Heart right ventricle (tissue), 16 donors: ENCODE measurements around the gene MLH3. TPM values are rescaled to one million over a fixed set of nuclear protein-coding genes. Genes with fewer than 3 reads are reported as not detected.

Experiments used
- ATAC-seq, 8 donors: fragments of 200-7000 bp; cut with Tn5 transposase; one replicate each; pipeline ENCODE4 v1.9.1; 2020; ENCODE audit warnings: mild to moderate bottlenecking in 8 of 8, moderate library complexity in 8 of 8, moderate number of reproducible peaks in 1 of 8
- DNase-seq, 2 donors: peaks; one replicate each; pipeline ENCODE4 v3.0.0-alpha.2; 2020
- H3K27ac ChIP-seq, 10 donors: fragments of 200-600 bp; sonication (generic) in 2 of 10; one replicate each; pipeline versions ENCODE4 v1.5.0 to v1.8.0; 2020 to 2022; ENCODE audit warnings: mild to moderate bottlenecking in 3 of 10
- H3K27me3 ChIP-seq, 7 donors: fragments of 200-600 bp; one replicate each; pipeline ENCODE4 v1.8.0; 2021 to 2022; ENCODE audit warnings: mild to moderate bottlenecking in 2 of 7
- H3K36me3 ChIP-seq, 9 donors: fragments of 200-600 bp; sonication (generic) in 1 of 9; one replicate each; pipeline versions ENCODE4 v1.5.0 to v1.8.0; 2020 to 2022; ENCODE audit warnings: mild to moderate bottlenecking in 2 of 9
- H3K4me1 ChIP-seq, 9 donors: fragments of 200-600 bp; sonication (generic) in 1 of 9; one replicate each; pipeline versions ENCODE4 v1.5.0 to v1.8.0; 2020 to 2022; ENCODE audit warnings: mild to moderate bottlenecking in 4 of 9
- H3K4me3 ChIP-seq, 10 donors: fragments of 200-600 bp; sonication (generic) in 2 of 10; one replicate each; pipeline versions ENCODE4 v1.5.0 to v1.8.0; 2020 to 2022; ENCODE audit warnings: mild to moderate bottlenecking in 7 of 10, moderate library complexity in 2 of 10
- H3K9me3 ChIP-seq, 11 donors: fragments of 200-600 bp in 10 of 11; sonication (generic) in 2 of 11; one replicate each; pipeline versions ENCODE4 v1.5.0 to v1.8.0; 2013 to 2022; ENCODE audit warnings: mild to moderate bottlenecking in 2 of 11, control low read depth in 1 of 11, moderate library complexity in 1 of 11
- WGBS, 2 donors: extraction: QIAGEN DNeasy Blood & Tissue Kit; methylation state at CpG; one replicate each; pipeline ENCODE4 v1.1.7; 2013; ENCODE audit warnings: inconsistent platforms in 1 of 2; 5-methylcytosine and 5-hydroxymethylcytosine counted together
- intact Hi-C, 10 donors: fragments of 100-400 bp; cut with DNase I; formaldehyde crosslinking; loops; one replicate each; pipeline versions ENCODE4 v1.11.1 to v1.14.2; 2022
- long read RNA-seq, 3 donors: library from polyadenylated mRNA; unstranded; transcript quantifications; one replicate each; pipeline ENCODE4 v2.0.0, GENCODE V29; 2020 to 2021
- polyA plus RNA-seq, 2 donors: library from polyadenylated mRNA; stranded (reverse); fragments of 200-250 nt; gene quantifications; one replicate each; pipeline ENCODE4 v1.2.3, GENCODE V29; 2013
- total RNA-seq, 10 donors: library from RNA; stranded (reverse); fragmentation: NEBNext Ultra II Directional in 3 of 10; extraction: Animal tissue kit (Norgen Biotek cat#: 25700) in 3 of 10; gene quantifications; one replicate each; pipeline versions ENCODE4 v1.2.1 to v1.2.4, GENCODE V29; 2021 to 2023
- TF ChIP-seq, protein P1 (sequence below), 9 donors: fragments of 200-600 bp; sonication (generic) in 2 of 9; IDR thresholded peaks; one replicate each; pipeline versions ENCODE4 v1.5.0 to v1.8.0; 2021 to 2022; ENCODE audit warnings: antibody characterized with exemption in 9 of 9, mild to moderate bottlenecking in 5 of 9, moderate library complexity in 1 of 9
- donor health status: Arrhythmogenic right ventricular cardiomyopathy.
- donor health status: ischemic (EF 13 %, LVEDD 7.1; RV severe dilation, severe dysfunction).
- donor health status: healthy with polysubstance abuse.
- donor health status: DM: no; HTN: yes; CAD: no.
- donor health status: DM: no; HTN: no; CAD: no.
- donor health status: ischemic (EF 25% LVEDD 6.9; RV normal size, moderate dysfunction).
- donor health status: ischemic (EF 25% LVEDD 5.7; RV mildly dilated, moderate dysfunction).
- donor health status: healthy.
- donor health status: DM: yes; HTN: yes; CAD: no.
- donor health status: Ischemic cardiomyopathy.
- donor health status: ischemic (EF 35%, LVEDD 5.7; RV mildly dilated, moderate dysfunction).
- donor health status: nonischemic (EF 11% LVEDD 7.7; RV severe dilation, severe dysfunction).
- donor health status: DM: yes; HTN: yes; CAD: no.
- donor health status: PGD.
- donor health status: ischemic (EF 29% LVEDD 5.4; RV normal size, mild dysfunction).
- donor health status: nonischemic (EF 23%, LVEDD 6.1; RV moderate dilation, normal function).

Gene MLH3
- total RNA-seq (10 to 100 TPM; 14.7 to 21.6 (median 18.7) TPM), polyA plus RNA-seq (10 to 100 TPM in 1 of 2 donors, 1 to 10 TPM in 1; 8.4 to 15.7 TPM)
- long read RNA-seq, donor 1, partial matches to known transcripts: 5 of 10 reads
- long read RNA-seq, donor 1, other reads (novel, unspliced or antisense): 4 of 10 reads
- long read RNA-seq, donor 2, full-length matches to known transcripts: 2 of 11 reads
- long read RNA-seq, donor 2, partial matches to known transcripts: 4 of 11 reads
- long read RNA-seq, donor 2, other reads (novel, unspliced or antisense): 5 of 11 reads
- long read RNA-seq, donor 3, full-length matches to known transcripts: 2 of 26 reads
- long read RNA-seq, donor 3, partial matches to known transcripts: 20 of 26 reads
- long read RNA-seq, donor 3, other reads (novel, unspliced or antisense): 4 of 26 reads

DNA sequence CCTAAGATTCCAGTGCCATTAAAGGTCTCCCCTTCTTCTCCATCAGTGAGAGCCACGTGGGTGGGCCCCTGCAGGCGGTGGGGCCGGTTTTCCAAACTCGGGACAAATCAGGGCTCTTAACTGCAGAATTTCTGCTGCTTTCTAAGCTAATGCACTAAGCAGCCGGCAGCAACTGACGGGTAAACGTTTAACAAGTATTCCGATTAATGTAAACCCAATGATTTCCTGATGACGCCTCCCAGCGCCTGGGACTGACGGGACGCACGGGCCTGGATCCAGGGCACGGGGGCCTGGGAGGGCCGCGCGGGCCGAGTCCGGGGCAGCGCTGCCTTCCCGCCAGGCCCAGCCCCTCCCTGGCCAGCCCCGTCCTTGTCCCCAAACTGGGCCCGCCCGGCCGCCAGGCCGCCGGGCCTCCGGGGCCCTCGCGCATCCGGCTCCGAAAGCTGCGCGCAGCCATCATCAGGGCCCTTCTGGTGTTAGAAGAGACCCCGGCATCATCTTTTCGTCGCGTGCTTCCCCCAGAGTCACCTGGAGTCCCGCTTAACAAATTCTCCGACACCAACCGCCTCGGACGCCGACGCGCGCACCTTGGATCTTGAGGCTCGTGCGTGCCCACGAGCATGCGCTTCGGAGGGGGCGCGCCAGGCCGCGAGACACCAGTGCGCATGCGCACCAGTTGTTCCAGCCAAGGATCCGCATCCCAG is at the start of gene MLH3:
Gene MLH3, minus strand, starts transcription at position 616 of the 704 bp plus-strand sequence. CDS start 1,812 bp downstream, outside the sequence.
- H3K36me3 ChIP-seq: peaks cover 0 to 7% (median 0%) of the 10 kb centered on the region in 9 donors
- ATAC-seq: peak; percentile 89 to 97 (median 95)
- 0 to 1% methylated on average over 57 to 59 of the region's 59 CpGs for WGBS, 2 donors
- no peaks in the 10 kb centered on the region for H3K9me3 ChIP-seq
- intact Hi-C loops: loop anchor here in 2 of 10 donors (2.0 to 10.0 kb wide), 2 partner anchors 18 to 46 kb away; partner anchors contain the start of genes EIF2B2 (in 1 of the 2) and ZC2HC1C (in 1 of the 2)
- H3K27me3 ChIP-seq: no peaks in the 10 kb centered on the region
- peak within 1 kb of the TSS; percentile 47 to 74 (median 66) for H3K4me3 ChIP-seq
- DNase-seq: peak; percentile 81 to 89
- TF ChIP-seq, protein P1, sequence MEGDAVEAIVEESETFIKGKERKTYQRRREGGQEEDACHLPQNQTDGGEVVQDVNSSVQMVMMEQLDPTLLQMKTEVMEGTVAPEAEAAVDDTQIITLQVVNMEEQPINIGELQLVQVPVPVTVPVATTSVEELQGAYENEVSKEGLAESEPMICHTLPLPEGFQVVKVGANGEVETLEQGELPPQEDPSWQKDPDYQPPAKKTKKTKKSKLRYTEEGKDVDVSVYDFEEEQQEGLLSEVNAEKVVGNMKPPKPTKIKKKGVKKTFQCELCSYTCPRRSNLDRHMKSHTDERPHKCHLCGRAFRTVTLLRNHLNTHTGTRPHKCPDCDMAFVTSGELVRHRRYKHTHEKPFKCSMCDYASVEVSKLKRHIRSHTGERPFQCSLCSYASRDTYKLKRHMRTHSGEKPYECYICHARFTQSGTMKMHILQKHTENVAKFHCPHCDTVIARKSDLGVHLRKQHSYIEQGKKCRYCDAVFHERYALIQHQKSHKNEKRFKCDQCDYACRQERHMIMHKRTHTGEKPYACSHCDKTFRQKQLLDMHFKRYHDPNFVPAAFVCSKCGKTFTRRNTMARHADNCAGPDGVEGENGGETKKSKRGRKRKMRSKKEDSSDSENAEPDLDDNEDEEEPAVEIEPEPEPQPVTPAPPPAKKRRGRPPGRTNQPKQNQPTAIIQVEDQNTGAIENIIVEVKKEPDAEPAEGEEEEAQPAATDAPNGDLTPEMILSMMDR (IDR thresholded peaks at IDR 0.05): peak in 3 of 9 donors; percentile 13 to 21 (median 14)
- peak within 1 kb of the TSS; percentile 80 to 93 (median 90) for H3K27ac ChIP-seq
- peaks cover 0 to 36% (median 21%) of the 10 kb centered on the region in 9 donors for H3K4me1 ChIP-seq

DNA sequence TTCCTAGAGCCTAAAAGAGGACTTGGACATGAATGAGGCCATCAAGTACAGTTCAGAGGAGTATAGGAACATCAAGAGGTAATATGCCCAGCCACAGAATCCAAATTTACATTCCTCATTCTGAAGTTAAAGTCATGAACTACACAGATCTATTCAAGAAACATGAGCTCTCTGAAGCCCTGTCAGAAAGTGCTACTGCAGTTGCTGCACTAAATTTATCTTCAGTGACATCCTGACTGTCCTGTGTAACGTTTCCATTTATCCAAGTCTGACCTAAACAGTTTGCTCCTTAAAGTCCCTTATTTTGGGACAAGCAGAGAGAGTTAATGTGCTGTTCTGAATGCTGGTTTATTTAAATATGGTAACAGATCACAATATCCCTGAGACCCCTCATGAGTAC is 47.4 kb upstream of the MLH3 start:
- WGBS, 2 donors: 41 to 55% methylated on average over 1 of the region's 1 CpG
- TF ChIP-seq, protein P1 (IDR thresholded peaks at IDR 0.05): no peak
- Histone ChIP-seq H3K4me1 (peaks cover 0 to 6% (median 0%) of the 10 kb centered on the region in 9 donors), H3K27ac (peak overlapping the region in 1 of 10 donors; percentile 20), H3K27me3 (no peaks in the 10 kb centered on the region), H3K4me3 (no peak overlapping the region), H3K36me3 (peaks cover 0 to 100% (median 73%) of the 10 kb centered on the region in 9 donors), H3K9me3 (no peaks in the 10 kb centered on the region)
- intact Hi-C loops: loop anchor here in 1 of 10 donors (5.0 kb wide), 1 partner anchor 236 kb away; no protein-coding TSS in a partner anchor
- ATAC-seq (no peak), DNase-seq (no peak)

DNA sequence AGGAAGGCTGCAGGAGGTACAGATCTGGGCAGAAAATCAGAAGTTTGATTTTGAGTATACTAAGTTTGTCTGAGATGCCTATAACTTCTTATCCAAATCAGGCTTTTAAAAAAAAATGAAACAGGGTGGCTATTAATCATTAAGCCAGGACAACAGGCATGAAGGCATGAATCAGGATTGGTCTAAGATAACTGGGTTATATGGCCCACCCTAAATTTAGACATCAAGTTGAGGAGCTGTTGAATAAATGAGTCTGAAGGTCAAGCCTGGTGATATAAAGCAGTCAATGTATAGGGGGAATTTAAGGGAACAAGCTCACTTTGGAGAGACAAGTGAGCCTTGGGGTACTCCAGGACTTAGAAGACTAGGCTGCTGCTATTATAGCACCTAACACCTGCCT is 46.9 kb upstream of the MLH3 start:
- TF ChIP-seq, protein P1 (IDR thresholded peaks at IDR 0.05): no peak
- intact Hi-C loops: loop anchor here in 1 of 10 donors (5.0 kb wide), 1 partner anchor 236 kb away; no protein-coding TSS in a partner anchor
- Histone ChIP-seq H3K36me3 (peaks cover 0 to 100% (median 74%) of the 10 kb centered on the region in 9 donors), H3K27me3 (no peaks in the 10 kb centered on the region), H3K9me3 (no peaks in the 10 kb centered on the region), H3K4me1 (peaks cover 0 to 6% (median 0%) of the 10 kb centered on the region in 9 donors), H3K4me3 (no peak overlapping the region), H3K27ac (peak overlapping the region in 1 of 10 donors; percentile 20)
- DNase-seq: no peak
- no peak for ATAC-seq

DNA sequence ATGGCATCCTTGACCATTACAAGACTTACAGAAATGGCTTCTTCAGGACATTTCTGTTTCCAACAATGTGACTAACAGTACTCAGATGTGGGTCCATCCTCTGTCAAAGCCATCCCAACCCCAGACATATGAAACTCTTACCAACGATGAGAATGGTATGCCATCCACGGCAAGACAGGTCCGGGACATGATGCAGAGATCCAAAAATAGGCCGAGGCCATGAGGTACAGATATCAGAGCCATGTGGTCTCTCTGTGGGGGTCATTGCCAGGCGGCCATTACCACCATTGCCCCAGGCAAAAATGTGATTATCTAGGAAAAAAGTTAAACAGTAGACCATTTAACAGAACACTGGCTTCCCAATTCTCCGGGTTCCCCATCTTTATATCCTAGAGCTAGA is 45.7 kb upstream of the MLH3 start:
- peaks cover 0 to 100% (median 70%) of the 10 kb centered on the region in 9 donors for H3K36me3 ChIP-seq
- H3K9me3 ChIP-seq: no peaks in the 10 kb centered on the region
- H3K27ac ChIP-seq: no peak overlapping the region
- peak in 6 of 8 donors; percentile 51 to 83 (median 74) for ATAC-seq
- DNase-seq: peak in 1 of 2 donors; percentile 13
- WGBS, 2 donors: 61 to 69% methylated on average over 6 of the region's 6 CpGs
- intact Hi-C loops: loop anchor here in 1 of 10 donors (5.0 kb wide), 1 partner anchor 235 kb away; no protein-coding TSS in a partner anchor
- no peaks in the 10 kb centered on the region for H3K27me3 ChIP-seq
- peaks cover 0 to 6% (median 0%) of the 10 kb centered on the region in 9 donors for H3K4me1 ChIP-seq
- H3K4me3 ChIP-seq: no peak overlapping the region
- TF ChIP-seq, protein P1 (IDR thresholded peaks at IDR 0.05): no peak
